ENCODE results near the gene WNK2.

Gene WNK2

DNA sequence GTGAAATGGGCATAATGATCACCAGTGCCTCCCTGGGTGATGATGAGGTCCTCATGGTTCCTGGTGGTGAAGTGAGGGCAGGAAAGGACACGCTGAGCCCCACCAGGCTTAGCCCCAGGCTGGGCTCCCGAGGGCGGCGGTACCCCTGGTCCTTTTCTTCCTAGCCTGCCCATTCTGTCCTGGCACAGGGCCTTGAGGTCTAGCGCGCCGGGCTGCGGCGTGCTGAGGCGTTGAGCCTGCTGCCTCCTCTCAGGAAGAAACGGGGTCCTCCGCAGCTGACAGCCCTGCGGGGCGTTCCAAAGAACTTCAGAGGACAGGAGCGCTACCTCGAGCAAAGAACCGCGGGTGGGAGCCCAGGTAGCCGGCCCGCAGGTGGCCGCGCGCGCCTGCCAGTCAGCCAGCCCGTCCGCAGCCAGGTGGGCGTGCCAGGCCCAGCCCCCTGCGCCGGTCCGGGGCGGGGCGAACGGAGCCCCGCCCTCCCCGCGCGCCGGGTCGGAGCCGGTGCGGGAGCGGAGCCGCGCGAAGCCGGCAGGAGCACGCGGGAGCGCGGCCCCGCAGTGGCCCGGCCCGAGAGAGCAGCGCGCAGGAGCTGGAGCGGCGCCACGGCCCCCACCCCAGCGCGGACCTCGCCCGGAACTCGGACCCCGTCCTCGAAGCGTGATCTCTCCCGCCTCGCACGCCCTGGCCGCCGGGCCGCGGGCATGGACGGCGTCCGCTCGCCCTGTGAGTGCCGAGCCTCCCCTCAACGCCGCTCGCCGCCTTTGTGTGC, at the start of gene WNK2:
WNK2 (plus strand) TSS at position 477 of the 769 bp plus-strand sequence. CDS start 791 bp downstream, outside the sequence.
- DNase-seq (ENCODE audit: low spot score) (no peak), ATAC-seq (ENCODE audit: low read depth) (peak; percentile 70)
- no peak within 1 kb of the TSS for H3K27ac ChIP-seq (ENCODE audit: poor library complexity, severe bottlenecking)
- TF ChIP-seq, protein P1, sequence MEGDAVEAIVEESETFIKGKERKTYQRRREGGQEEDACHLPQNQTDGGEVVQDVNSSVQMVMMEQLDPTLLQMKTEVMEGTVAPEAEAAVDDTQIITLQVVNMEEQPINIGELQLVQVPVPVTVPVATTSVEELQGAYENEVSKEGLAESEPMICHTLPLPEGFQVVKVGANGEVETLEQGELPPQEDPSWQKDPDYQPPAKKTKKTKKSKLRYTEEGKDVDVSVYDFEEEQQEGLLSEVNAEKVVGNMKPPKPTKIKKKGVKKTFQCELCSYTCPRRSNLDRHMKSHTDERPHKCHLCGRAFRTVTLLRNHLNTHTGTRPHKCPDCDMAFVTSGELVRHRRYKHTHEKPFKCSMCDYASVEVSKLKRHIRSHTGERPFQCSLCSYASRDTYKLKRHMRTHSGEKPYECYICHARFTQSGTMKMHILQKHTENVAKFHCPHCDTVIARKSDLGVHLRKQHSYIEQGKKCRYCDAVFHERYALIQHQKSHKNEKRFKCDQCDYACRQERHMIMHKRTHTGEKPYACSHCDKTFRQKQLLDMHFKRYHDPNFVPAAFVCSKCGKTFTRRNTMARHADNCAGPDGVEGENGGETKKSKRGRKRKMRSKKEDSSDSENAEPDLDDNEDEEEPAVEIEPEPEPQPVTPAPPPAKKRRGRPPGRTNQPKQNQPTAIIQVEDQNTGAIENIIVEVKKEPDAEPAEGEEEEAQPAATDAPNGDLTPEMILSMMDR (IDR thresholded peaks at IDR 0.05; ENCODE audit: poor library complexity, severe bottlenecking) = peak; percentile 8
- no peaks in the 10 kb centered on the region for H3K4me1 ChIP-seq (ENCODE audit: insufficient read depth, poor library complexity, severe bottlenecking)
- H3K9me3 ChIP-seq (ENCODE audit: severe bottlenecking) = no peaks in the 10 kb centered on the region
- H3K4me3 ChIP-seq (ENCODE audit: severe bottlenecking) = peak within 1 kb of the TSS; percentile 42
- H3K36me3 ChIP-seq (ENCODE audit: low read depth) = no peaks in the 10 kb centered on the region
- H3K27me3 ChIP-seq (ENCODE audit: insufficient read depth, poor library complexity, severe bottlenecking) = peaks cover 18% of the 10 kb centered on the region

GRCh38 chr9:93134740-93135444, 49.0 kb upstream of the WNK2 start:
- TF ChIP-seq, protein P1 (IDR thresholded peaks at IDR 0.05; ENCODE audit: poor library complexity, severe bottlenecking) = no peak
- Histone ChIP-seq H3K36me3 (ENCODE audit: low read depth) (no peaks in the 10 kb centered on the region), H3K27ac (ENCODE audit: poor library complexity, severe bottlenecking) (peak overlapping the region; percentile 32), H3K27me3 (ENCODE audit: insufficient read depth, poor library complexity, severe bottlenecking) (no peaks in the 10 kb centered on the region), H3K4me3 (ENCODE audit: severe bottlenecking) (peak overlapping the region; percentile 59), H3K9me3 (ENCODE audit: severe bottlenecking) (no peaks in the 10 kb centered on the region), H3K4me1 (ENCODE audit: insufficient read depth, poor library complexity, severe bottlenecking) (peaks cover 11% of the 10 kb centered on the region)
- ATAC-seq (ENCODE audit: low read depth) (no peak), DNase-seq (ENCODE audit: low spot score) (no peak)

GRCh38 chr9:93136011-93136440, 47.9 kb upstream of the WNK2 start:
- Histone ChIP-seq H3K9me3 (ENCODE audit: severe bottlenecking) (no peaks in the 10 kb centered on the region), H3K4me3 (ENCODE audit: severe bottlenecking) (no peak overlapping the region), H3K4me1 (ENCODE audit: insufficient read depth, poor library complexity, severe bottlenecking) (peaks cover 16% of the 10 kb centered on the region), H3K27me3 (ENCODE audit: insufficient read depth, poor library complexity, severe bottlenecking) (no peaks in the 10 kb centered on the region), H3K36me3 (ENCODE audit: low read depth) (no peaks in the 10 kb centered on the region), H3K27ac (ENCODE audit: poor library complexity, severe bottlenecking) (no peak overlapping the region)
- DNase-seq (ENCODE audit: low spot score) (no peak), ATAC-seq (ENCODE audit: low read depth) (no peak)
- TF ChIP-seq, protein P1 (IDR thresholded peaks at IDR 0.05; ENCODE audit: poor library complexity, severe bottlenecking) = no peak

DNA sequence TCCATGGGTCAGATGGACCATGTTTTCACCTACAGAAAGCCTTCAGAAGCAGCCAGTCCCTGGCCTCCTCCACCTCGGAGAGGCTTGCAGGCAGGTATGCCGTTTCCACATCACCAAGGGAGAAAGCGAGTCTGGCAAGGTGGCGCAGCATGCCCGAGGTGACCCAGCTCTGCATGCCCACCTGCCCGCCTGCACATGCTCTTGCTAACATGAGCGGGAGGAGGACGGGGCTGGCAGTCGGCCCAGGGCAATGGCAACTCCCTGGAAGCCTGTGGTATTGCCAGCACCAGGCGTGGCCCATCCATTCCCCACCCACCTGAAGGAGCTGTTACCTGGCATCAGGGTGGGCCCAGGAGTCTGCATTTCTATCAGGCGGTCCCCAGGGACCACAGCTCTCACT, 46.6 kb upstream of the WNK2 start:
- Histone ChIP-seq H3K4me3 (ENCODE audit: severe bottlenecking) (no peak overlapping the region), H3K27ac (ENCODE audit: poor library complexity, severe bottlenecking) (no peak overlapping the region), H3K4me1 (ENCODE audit: insufficient read depth, poor library complexity, severe bottlenecking) (peaks cover 20% of the 10 kb centered on the region), H3K9me3 (ENCODE audit: severe bottlenecking) (no peaks in the 10 kb centered on the region), H3K36me3 (ENCODE audit: low read depth) (no peaks in the 10 kb centered on the region), H3K27me3 (ENCODE audit: insufficient read depth, poor library complexity, severe bottlenecking) (no peaks in the 10 kb centered on the region)
- DNase-seq (ENCODE audit: low spot score) = no peak
- no peak for ATAC-seq (ENCODE audit: low read depth)
- TF ChIP-seq, protein P1 (IDR thresholded peaks at IDR 0.05; ENCODE audit: poor library complexity, severe bottlenecking) = no peak
